Medulla oblongata (tissue), 1 donor: Measurements from ENCODE around the gene GIMAP1.

Source experiments
- DNase-seq: peaks from one replicate; pipeline ENCODE4 v3.0.0-alpha.2; 2015; ENCODE audit errors: extremely low spot score

Gene GIMAP1

DNA sequence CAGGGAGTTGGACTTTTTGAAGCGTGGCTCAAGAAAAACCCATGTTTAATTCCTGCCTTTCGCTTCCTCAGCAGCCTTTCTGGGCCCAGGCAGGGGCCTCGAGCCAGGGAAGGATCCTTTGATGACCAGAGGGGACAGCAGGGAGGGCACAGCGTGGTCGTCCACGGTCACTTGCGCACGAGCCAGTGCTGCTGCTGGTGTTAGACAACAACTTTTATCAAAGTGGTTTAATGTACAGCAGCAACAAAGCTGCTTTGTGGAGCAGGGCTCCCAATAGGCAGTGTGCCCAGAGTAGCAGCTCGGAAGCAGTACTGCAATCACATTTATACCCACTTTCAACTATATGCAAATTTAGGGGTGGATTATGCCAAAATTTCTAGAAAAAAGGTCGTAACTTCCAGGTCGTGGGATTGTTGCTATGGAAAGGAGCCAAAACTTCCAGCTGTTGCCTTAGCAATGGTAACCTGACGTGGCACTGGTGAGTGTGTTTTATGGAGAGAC, 6.1 kb downstream of the GIMAP1 start:
- DNase-seq, result peak; percentile 55

DNA sequence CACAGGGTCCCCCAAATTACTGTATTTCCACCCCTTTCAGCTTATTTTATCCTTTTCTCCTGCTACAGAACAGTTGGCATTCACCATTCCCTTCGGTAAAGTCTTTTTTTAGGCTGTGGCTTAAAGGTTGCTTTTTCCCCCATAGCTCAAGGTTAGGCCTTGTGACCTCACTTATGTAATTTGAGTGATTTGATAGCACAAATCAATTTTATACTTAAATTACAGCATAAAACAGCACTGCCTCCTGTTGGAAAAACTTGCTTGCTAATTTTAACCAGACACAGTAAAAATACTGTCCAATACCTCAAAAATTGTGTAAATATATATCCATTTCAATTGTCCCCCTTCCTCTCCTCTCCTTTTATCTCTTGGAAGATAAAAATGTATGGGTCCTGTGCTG, 7.1 kb downstream of the GIMAP1 start:
- DNase-seq, result no peak

DNA sequence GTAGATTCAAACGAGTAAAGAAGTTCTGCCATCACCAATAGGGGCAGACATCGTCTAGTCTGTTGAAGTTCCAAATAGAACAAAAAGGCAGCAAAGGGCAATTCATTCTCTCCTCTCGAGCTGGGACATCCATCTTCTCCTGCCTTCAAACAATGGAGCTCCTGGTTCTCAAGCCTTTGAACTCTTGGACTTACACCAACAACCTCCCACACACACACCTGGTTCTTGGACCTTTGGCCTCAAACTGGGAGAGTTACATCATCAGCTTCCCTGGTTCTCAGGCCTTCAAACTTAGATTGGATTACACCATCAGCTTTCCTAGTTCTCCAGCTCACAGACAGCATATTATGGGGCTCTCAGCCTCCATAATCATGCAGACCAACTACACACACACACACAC, 11.0 kb downstream of the GIMAP1 start:
- DNase-seq, result no peak

DNA sequence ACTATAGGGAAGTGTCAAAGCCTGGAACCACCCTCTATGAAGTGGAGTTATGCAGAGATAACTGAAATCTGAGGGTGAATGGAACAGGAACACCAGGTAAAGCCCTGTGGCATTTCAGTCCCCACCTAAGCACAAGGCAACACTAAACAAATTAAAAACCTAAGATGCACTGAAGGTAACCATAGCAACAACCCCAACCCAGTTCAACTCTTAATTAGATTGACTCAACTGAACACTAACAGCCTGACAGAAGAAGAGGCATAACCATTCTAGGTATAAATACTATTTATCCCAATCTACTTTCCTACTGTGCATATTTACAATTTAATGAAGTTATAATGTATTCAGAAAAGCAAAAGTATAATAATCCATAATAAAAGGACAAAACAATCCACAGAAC, 11.6 kb downstream of the GIMAP1 start:
- no peak for DNase-seq

DNA sequence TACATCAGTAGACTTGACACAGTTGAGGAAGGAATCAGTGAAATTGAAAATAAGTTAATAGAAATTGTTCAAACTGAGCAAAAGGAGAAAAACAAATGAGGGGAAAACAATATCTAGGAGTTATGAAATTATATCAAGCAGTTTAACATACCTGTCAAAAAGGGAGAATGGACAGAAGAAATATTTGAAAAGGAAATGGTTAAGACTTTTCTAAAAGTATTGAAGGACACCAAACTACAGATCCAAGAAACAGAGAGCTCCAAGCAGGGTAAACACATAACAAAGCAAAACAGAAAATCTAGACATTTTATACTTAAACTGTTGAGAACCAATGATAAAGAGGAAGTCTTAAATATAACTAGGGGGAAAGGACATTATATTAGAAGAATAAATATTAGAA, 12.2 kb downstream of the GIMAP1 start:
- DNase-seq, result no peak

DNA sequence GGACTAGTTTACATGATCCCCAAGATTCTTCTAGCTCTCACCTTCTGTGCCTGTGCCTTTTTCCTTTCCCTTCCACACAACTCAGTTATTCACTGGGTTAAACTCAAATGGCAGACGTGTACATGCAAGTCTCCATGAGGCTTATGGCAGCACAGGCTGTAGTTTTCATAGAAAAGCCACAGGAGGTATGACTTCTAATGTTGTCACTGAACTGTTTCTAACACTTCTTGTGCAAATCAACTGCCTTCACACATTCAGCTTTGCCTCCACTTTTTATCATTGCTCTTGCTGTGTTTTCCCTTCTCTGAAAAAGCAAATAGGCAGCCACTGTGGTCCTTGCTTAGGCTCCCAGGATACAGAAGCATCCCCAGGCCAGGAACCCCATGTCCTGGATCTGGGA, 15.5 kb downstream of the GIMAP1 start:
- DNase-seq, result no peak

DNA sequence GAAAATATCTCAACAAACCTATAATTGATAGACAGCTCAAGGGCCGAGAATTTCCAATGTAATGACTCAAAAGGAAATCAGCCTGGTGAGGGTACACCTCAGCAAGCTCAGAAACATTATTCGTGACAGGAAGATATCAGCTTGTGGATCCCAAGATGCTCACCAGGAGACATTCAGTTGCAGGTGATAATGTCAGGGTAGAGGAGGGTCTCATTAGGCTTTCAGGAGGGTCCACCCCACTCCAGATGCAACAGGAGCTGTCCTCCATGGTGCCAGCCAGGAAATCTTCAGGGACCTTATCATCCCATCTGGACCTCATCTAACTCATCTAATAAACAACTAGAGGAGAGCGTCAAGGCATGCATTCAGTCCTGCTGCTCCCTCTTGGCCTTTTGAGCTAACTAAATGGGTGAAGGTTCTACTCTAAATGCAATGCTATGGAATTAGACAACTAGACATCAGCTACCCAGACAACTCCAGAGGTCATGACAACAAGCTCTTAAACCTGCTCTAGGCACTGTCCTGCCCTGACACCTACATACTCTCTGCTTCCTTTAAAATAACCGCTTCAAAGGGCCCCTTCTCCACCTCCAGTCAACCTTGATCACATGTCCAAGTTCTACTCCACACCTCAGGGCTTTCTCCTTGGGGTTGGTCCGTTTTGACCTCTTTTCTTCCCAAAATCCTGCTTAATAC, 16.5 kb downstream of the GIMAP1 start:
- no peak for DNase-seq

DNA sequence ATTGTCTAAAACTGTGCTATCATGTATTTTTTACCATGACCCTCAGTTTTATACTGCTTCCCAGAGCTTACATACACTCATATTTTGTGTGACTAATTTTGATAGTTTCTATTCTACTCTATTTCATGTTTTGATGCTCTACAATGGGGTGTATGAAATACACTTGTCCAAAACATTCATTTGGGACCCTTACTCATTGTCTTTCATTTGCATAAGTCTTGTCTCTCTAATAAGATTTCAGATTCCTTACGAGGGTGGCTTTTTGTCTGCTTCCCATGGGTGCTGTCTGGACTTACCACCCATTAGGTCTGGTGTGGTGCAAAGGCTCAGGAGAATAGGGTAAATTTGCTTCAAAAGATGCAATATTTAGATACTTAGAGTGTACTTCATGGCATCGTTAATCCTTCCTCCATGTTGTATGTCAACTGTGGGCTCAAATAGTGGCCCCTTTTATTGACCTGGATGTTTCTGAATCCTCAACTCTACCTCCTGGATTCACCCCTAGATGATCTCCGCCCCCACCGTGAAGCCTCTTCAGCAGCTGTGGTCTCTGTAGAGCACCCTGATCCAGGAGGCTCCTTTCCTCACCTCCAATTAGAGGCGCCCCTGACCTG, 17.2 kb downstream of the GIMAP1 start:
- DNase-seq, result no peak

DNA sequence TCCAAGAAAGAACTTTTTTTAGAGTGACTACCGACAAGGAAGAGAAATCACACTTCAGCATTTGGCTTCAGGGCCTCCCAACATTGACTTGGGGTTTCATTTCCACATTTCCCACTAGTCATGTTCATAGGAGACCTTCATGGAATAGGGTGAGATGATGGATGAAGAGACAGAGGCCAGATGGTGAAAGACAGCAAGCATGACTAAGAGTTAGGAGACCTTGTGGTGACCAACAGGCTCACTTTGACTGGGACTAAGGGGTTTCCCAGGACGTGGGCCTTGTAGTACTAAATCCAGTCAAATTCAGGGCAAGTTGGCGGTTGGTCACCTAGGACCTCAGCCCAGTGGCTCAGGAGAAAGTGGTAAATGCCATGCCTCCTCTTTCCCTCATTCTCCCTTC, 17.8 kb downstream of the GIMAP1 start:
- DNase-seq, result no peak

DNA sequence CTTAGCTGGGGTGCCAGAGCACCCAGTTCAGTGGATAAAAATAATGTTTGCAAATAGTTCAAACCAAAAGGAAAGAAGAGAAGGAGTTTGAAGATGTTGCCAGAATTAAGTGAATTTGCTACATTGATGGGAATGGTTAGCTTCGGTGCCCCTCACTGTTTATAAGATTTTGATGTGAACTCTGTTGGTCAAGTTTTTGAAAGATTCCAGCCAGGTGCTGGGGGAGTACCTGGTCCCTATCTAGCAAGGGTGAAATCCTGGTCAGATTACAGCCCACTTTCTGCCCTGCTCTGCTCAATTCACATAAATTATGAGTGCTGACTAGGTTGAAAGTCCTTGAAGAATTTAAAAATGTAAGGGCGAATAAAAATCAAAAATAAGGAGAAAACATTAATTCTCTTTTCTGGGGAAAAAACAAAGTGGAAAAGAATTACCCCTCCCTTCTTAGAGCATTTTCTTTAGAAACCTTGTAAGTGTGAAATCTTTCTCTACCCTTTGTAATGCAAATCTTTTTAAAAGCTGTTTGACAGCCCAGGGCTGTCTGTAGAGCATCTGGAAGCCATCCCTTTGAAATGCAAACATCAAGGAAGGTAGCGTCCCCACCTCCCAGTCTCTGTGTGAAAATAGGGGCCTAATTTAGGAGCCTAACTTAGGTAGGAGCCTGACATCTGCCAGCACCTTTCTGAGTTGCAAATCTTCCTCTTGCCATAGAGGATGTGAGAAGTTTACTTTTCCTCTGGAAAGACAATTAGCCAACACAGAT, 19.4 kb downstream of the GIMAP1 start:
- no peak for DNase-seq

DNA sequence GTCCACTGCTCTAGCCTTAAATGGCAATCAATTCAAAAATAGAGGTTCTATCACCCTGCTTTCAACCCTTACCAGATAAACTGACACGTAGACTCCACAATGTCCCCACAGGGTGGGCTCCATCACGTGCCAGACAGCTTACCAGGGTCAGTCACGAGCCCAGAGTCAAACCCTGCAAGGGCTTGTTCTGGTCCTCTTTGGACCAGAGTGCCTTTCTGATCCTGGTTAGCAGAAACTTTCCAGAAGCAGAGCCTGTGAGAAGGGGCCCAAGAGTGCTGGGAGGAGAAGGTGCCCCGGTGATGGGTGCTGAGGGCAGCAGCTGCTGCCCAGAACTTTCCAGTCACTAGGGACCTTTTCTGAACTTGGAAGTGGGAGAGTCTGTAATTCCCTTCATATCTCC, 20.5 kb downstream of the GIMAP1 start:
- DNase-seq, result no peak

DNA sequence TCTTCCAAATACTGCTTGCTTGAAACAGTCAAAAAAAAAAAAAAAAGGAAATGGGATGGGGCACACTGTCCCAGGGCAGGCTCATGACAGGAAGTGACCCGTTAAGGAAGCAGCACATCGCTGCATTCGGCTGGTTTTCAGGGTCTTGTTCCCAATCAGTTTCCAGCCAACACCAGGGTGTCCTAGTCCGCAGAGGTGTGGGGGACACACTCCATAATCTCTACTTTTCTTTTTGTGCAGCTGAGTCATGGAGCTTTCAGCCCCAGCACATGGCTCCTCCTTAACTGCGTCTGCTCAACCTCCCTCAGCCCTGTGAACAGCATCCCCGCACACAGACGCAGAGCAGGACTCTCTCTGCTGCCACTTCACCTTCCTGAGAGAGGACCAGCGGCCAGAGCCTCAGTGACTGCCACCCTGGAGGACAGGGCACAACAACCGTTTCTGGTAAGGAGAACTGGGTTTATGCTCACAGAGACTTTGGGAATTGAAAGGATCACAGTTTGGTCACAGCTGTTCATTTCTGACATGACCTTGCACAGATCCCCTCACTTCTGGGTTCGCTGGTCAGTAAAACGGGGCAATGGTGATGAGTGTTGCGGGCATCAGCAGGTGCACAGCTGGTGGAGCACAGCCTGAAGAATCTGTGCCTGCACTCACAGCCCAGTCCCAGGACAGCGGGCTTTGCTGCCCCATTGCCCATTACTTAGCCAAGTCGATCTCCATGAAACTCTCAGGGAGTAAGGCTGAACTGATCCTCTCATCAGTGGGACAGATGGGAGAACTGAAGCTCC, 21.0 kb downstream of the GIMAP1 start, which contains the start of gene GIMAP5:
TSS of gene GIMAP5 (plus strand) at position 154 of the 791 bp plus-strand sequence. CDS start 3,467 bp downstream, outside the sequence.
- peak; percentile 41 for DNase-seq

DNA sequence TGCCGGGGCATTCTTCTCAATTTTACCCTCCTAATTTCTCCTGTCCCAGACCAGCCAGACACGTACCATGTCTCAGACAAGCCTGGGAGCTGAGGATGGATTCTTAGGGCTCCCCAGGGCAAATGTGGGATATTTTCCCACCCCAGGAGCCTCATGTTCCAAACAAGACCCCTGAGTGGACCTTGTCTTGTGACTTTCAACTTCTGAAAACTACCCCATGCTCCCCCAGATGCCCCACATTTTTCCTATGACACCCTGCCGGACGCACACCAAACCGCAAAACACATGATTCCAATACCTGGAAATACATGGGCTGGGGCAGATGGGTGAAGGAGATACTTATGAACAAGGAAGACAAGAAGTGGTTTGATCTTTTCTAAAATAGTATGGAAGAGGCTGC, 21.7 kb downstream of the GIMAP1 start:
- no peak for DNase-seq

DNA sequence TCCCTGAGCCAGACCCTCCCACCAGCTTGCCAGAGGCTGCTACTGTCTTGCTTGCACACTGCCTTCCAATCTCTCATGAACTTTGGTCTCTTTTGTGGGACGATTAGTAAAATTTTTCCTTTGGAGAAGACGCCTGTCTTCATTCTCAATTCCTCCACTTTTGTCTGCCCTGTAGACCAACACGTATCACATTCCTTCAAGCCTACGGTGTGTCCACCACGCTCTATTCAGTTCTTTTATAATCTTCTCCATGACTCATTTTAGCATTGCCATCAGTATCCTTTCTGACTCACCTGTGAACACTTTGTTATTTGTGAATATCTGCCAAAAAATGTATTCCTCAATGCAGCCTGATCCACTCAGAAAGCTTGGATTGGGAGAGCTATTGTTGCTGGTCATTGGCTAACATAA, 22.2 kb downstream of the GIMAP1 start:
- DNase-seq, result no peak

DNA sequence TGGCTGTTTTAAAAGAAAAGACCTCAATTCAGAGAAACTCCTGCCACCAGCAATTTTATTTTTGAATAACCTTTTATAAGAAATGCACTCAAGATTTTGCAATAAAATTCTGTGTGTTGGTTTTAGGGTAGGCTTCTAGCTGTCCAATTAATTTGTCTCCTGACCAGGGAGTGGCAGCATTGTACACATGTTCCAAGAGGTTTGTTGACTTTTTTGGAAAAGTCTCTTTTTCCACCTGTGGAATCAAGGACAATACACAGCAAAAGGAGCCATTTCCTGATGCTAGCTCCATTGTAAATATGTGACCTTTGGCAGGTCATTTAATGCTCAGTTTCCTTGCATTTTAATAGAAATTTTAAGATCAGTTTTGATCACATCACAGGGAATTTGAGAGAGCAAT, 22.6 kb downstream of the GIMAP1 start:
- no peak for DNase-seq

DNA sequence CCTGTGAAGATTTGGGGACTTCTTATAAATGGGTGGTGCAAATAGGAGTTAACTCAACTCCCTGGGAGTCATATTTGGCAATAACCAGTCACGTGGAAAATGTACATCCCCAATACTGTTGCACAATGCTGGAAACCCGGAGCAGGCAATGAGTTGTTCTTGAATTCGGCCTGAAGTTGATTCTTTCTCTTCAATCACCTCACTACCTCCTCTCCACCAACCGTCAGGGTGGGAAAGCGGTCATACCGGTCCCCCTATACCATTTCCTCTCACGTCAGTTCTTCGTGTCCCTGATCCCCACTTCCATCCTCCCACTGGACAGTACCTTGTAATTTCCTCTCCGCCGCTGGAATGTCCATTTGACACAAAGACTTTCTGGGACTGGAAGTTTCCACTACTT, 23.6 kb downstream of the GIMAP1 start:
- DNase-seq, result no peak

DNA sequence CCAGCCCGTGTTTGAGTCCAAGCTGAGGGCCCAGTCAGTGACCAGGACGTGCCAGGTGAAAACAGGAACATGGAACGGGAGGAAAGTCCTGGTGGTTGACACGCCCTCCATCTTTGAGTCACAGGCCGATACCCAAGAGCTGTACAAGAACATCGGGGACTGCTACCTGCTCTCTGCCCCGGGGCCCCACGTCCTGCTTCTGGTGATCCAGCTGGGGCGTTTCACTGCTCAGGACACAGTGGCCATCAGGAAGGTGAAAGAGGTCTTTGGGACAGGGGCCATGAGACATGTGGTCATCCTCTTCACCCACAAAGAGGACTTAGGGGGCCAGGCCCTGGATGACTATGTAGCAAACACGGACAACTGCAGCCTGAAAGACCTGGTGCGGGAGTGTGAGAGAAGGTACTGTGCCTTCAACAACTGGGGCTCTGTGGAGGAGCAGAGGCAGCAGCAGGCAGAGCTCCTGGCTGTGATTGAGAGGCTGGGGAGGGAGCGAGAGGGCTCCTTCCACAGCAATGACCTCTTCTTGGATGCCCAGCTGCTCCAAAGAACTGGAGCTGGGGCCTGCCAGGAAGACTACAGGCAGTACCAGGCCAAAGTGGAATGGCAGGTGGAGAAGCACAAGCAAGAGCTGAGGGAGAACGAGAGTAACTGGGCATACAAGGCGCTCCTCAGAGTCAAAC, 26.0 kb downstream of the GIMAP1 start:
- DNase-seq, result no peak

DNA sequence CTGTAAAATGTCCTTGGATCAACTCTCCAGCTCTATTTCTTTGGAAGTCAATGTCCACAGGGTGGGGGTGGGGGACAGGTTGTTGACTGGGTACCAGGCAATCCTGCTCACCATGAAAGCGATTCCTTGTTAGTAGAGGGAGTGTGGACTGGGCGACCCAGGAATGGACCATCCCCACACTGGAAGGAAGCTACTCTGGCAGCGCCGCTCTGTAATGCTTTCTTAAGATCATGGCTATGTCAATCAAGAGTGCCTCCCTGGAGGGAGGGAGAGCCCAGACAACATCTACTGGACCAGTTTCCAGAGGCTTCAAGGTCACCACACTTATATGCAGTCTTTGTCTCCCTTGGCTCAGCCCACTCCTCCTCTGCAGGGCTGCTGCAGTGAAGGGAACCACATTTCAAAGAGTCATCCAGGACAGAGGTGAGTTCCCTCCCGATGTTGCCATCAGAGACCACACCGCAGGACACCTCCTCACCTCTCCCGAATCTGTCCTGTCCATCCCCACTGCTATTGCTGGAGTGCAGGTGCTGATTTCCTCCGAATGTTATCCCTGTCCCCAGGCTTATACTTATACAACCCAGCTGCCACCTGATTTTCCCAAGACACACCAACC, 27.7 kb downstream of the GIMAP1 start:
- DNase-seq, result no peak

DNA sequence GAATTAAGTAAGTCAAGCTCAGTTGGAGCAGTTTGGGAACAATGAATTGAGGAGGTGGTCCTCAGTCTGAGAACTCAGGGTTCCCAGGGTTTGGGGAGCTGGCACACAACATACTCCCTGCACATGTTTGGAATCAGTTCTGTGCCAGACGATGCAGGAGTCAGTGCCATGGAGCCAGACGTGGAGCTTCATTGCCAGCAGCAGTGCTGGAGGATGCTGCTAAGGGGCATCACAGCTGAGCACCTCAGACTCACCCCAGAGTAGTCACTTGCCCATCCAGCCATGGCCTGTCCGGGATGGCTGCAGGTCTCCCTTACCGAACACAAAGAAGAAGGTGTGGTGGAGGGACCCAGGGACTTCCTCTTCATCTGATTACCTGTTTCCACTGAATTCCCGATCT, 28.7 kb downstream of the GIMAP1 start:
- no peak for DNase-seq

DNA sequence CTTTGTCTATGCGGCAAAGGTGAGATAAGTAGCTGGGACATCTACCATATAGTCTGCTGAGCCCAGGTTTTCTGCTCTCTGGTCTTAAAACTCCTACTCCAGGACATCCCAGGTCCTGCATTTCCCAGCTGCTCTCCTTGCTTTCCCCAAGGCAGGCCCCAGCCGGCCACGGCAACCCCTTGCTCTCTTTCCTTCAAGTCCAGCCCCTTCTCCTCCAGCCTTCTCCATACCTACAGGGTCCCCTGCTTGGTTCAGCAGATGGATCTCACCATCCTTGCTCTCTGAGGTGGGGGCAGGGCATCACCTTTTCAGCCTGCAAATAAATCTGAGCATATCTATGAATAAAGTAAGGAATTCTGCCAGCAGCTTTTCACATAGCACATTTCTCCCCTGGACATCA, 29.5 kb downstream of the GIMAP1 start:
- no peak for DNase-seq

DNA sequence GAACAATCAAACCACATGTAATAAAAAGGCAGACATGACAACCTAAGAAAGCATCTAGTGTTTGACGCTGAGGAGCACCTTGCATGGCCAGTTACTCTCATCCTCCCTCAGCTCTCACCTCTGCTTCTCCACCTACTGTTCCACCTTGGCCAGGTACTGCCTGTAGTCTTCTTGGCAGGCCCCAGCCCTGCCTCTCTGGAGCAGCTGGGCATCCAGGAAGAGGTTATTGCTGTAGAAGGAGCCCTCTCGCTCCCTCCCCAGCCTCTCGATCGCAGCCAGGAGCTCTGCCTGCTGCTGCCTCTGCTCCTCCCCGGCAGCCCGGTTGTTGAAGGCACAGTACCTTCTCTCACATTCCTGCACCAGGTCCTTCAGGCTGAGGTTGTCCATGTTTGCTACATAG, 30.5 kb downstream of the GIMAP1 start:
- no peak for DNase-seq
